Measurements from ENCODE around the gene RXFP2.

Gene RXFP2

GRCh38 chr13:31824705-31825517 lies 85.6 kb downstream of the RXFP2 start:
- Histone ChIP-seq H3K9me3 (ENCODE audit: control insufficient read depth, insufficient read depth, low read depth, low read length) (no peaks in the 10 kb centered on the region), H3K36me3 (ENCODE audit: control insufficient read depth in 2 of 2, insufficient read depth in 1 of 2, low read length in 2 of 2) (no peaks in the 10 kb centered on the region), H3K4me1 (ENCODE audit: control insufficient read depth, insufficient read depth, low read length) (no peaks in the 10 kb centered on the region), H3K27ac (ENCODE audit: extremely low read depth, low read depth, low read length) (no peak overlapping the region), H3K4me3 (ENCODE audit: low read depth, low read length) (no peak overlapping the region)
- TF ChIP-seq BCL11A (tag by site-specific recombination; IDR thresholded peaks at IDR 0.05; ENCODE audit: low read depth) (no peak), ZNF654 (tag by site-specific recombination; IDR thresholded peaks at IDR 0.05; ENCODE audit: low read depth) (peak; percentile 25)
- POLR2A ChIA-PET: no interaction called here
- CTCF ChIA-PET: interaction anchor here (0.6 to 1.2 kb wide), 3 partner anchors 61 to 1897 kb away, joined by 3 read pairs; no protein-coding TSS in a partner anchor

GRCh38 chr13:31826521-31826920 lies 87.2 kb downstream of the RXFP2 start:
- ChIA-PET POLR2A (no interaction called here), CTCF (no interaction called here)
- no peaks in the 10 kb centered on the region for H3K4me1 ChIP-seq (ENCODE audit: control insufficient read depth, insufficient read depth, low read length)
- TF ChIP-seq ZNF362 (tag by site-specific recombination; IDR thresholded peaks at IDR 0.05) (no peak), ZNF394 (tag by site-specific recombination; IDR thresholded peaks at IDR 0.05; ENCODE audit: borderline replicate concordance) (no peak), ZNF792 (tag by site-specific recombination; IDR thresholded peaks at IDR 0.05) (no peak), ZNF596 (tag by site-specific recombination; IDR thresholded peaks at IDR 0.05) (no peak), SALL2 (tag by site-specific recombination; IDR thresholded peaks at IDR 0.05; ENCODE audit: borderline replicate concordance) (no peak), PBX3 (CRISPR knock-in tag; IDR thresholded peaks at IDR 0.05) (no peak), REPIN1 (tag by site-specific recombination; IDR thresholded peaks at IDR 0.05; ENCODE audit: low read depth) (no peak), ZNF560 (tag by site-specific recombination; IDR thresholded peaks at IDR 0.05; ENCODE audit: borderline replicate concordance) (no peak), ZBTB26 (tag by site-specific recombination; optimal IDR thresholded peaks at IDR 0.05) (no peak), OSR2 (tag by site-specific recombination; IDR thresholded peaks at IDR 0.05) (no peak), ZNF16 (tag by site-specific recombination; IDR thresholded peaks at IDR 0.05; ENCODE audit: low read depth) (no peak), GLIS1 (tag by site-specific recombination; IDR thresholded peaks at IDR 0.05) (no peak)
- H3K36me3 ChIP-seq (ENCODE audit: control insufficient read depth in 2 of 2, insufficient read depth in 1 of 2, low read length in 2 of 2): no peaks in the 10 kb centered on the region
- H3K4me3 ChIP-seq (ENCODE audit: low read depth, low read length): no peak overlapping the region
- H3K27ac ChIP-seq (ENCODE audit: extremely low read depth, low read depth, low read length): no peak overlapping the region
- no peaks in the 10 kb centered on the region for H3K9me3 ChIP-seq (ENCODE audit: control insufficient read depth, insufficient read depth, low read depth, low read length)

- H3K27ac ChIP-seq (ENCODE audit: extremely low read depth, low read depth, low read length): no peak overlapping the region
- POLR2A ChIA-PET: no interaction called here
- CTCF ChIA-PET: no interaction called here
- no peaks in the 10 kb centered on the region for H3K4me1 ChIP-seq (ENCODE audit: control insufficient read depth, insufficient read depth, low read length)
- TF ChIP-seq ZNF529 (tag by site-specific recombination; IDR thresholded peaks at IDR 0.05; ENCODE audit: insufficient replicate concordance) (no peak), ZNF211 (tag by site-specific recombination; IDR thresholded peaks at IDR 0.05; ENCODE audit: low read depth) (no peak), ZNF571 (tag by site-specific recombination; IDR thresholded peaks at IDR 0.05) (no peak), ZNF555 (tag by site-specific recombination; conservative IDR thresholded peaks at IDR 0.05) (no peak), ZNF404 (tag by site-specific recombination; IDR thresholded peaks at IDR 0.05) (no peak), ZNF146 (tag by site-specific recombination; IDR thresholded peaks at IDR 0.05) (no peak), ZNF629 (tag by site-specific recombination; IDR thresholded peaks at IDR 0.05) (no peak), HIC1 (tag by site-specific recombination; IDR thresholded peaks at IDR 0.05) (no peak), ZNF830 (tag by site-specific recombination; IDR thresholded peaks at IDR 0.05; ENCODE audit: low read depth) (no peak), SP3 (tag by site-specific recombination; IDR thresholded peaks at IDR 0.05) (no peak), PRDM1 (tag by site-specific recombination; IDR thresholded peaks at IDR 0.05) (no peak)
- H3K9me3 ChIP-seq (ENCODE audit: control insufficient read depth, insufficient read depth, low read depth, low read length): no peaks in the 10 kb centered on the region
- no peaks in the 10 kb centered on the region for H3K36me3 ChIP-seq (ENCODE audit: control insufficient read depth in 2 of 2, insufficient read depth in 1 of 2, low read length in 2 of 2)
- H3K4me3 ChIP-seq (ENCODE audit: low read depth, low read length): no peak overlapping the region
These were observed 88.4 kb downstream of the RXFP2 start for GRCh38 chr13:31827707-31828106.
